GM18511 (cell line): ENCODE results near the gene P3H1.

Experiments used
- ATAC-seq: cut with Tn5 transposase; IDR thresholded peaks from one replicate; pipeline ENCODE4 v1.9.1; 2021; ENCODE audit warnings: mild to moderate bottlenecking, moderate library complexity; ENCODE audit not compliant: unreplicated experiment

P3H1 gene

GRCh38 chr1:42746436-42747105 lies 20.3 kb downstream of the P3H1 start:
- ATAC-seq, result no peak

DNA sequence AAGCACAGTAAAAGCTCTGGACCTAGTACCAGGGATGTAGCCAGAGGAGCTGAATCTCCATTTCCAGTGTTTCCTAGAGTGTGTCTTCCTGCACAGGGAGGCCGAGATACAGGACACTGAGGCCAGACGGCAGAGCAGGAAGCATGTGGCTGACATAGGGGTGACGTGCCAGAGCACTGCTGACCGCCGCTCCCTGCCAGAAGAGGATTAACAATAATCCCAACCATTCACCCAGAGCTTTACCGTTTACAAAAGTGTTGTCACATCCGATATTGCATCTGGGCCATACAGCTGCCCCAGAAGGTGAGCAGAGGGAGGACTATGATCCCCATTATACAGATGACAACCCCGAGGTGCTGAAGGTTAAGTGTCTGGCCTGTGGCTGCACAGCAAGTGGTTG lies 21.0 kb downstream of the P3H1 start:
- no peak for ATAC-seq

GRCh38 chr1:42744148-42744413 lies 22.7 kb downstream of the P3H1 start:
- no peak for ATAC-seq

- no peak for ATAC-seq
Measured at GRCh38 chr1:42743317-42744147, 23.3 kb downstream of the P3H1 start.

DNA sequence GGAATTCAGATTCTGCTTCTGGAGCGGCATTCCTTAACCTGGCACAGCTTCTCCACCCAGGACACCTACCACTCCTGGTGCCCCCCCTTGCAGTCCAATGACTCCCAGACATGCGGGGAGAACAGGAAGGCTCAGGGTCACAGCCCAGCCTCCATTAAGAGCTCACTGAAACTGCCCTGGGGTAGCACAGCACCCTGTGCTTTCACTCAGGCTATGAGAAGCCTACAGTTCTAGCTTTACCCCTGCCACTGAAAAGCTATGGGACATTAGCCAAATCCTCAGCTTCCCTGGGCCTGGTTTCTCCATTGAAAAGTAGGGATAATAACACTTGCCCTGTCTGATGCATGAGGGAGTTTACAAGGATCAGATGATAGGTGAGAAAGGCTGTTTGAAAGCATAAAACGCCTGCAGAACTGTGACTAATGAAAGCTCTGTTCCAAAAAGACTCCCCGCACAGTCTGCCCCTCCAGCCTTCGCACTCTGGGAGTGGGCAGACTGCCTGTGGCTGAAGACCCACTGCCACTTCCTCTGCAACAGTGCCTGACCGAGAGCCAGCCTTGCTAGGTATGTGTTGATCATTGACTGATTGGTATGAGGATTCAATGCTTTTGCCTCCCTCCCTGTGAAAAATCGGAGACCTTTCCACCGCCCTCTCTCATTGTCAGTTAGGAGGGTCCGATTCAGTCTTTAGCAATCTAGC lies 24.1 kb downstream of the P3H1 start:
- no peak for ATAC-seq

GRCh38 chr1:42742141-42742540 lies 24.7 kb downstream of the P3H1 start:
- ATAC-seq, result no peak

GRCh38 chr1:42741706-42742105 lies 25.1 kb downstream of the P3H1 start:
- ATAC-seq, result no peak

DNA sequence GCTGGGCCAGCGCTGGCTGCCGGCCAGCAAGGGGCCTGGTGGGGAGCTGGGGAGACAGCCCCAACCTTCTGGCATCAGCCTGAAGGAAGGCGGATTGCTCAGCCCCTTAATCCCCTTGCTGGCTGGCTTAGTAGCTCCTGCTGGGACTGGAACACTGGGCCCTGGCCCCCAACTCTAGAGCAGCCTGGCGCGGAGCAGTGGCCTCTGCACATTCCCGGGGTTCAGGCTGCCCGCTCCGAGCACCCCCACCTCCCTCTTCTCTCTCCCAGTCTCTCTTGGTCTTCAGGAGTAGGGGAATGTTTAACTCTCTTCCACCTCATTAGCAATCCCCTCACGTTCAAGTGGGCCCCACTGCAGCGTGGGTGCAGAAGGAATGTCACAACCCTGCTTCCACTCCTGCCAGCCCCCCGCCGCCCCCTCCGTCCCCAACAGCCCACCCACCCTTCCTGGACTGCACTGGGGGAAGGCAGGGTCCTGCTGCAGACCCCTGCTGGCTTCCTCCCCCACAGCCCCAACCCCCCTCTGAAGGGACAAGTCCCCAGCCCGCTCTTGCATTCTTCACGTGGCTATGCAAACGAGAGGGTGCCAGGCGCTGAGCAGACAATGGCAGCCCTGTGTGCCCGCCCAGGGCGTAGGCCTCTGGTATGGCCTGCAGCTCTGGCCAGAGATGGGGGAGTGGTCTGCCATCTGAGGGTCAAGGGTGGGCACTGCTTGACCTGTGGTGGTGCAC lies 25.8 kb downstream of the P3H1 start:
- ATAC-seq, result no peak

DNA sequence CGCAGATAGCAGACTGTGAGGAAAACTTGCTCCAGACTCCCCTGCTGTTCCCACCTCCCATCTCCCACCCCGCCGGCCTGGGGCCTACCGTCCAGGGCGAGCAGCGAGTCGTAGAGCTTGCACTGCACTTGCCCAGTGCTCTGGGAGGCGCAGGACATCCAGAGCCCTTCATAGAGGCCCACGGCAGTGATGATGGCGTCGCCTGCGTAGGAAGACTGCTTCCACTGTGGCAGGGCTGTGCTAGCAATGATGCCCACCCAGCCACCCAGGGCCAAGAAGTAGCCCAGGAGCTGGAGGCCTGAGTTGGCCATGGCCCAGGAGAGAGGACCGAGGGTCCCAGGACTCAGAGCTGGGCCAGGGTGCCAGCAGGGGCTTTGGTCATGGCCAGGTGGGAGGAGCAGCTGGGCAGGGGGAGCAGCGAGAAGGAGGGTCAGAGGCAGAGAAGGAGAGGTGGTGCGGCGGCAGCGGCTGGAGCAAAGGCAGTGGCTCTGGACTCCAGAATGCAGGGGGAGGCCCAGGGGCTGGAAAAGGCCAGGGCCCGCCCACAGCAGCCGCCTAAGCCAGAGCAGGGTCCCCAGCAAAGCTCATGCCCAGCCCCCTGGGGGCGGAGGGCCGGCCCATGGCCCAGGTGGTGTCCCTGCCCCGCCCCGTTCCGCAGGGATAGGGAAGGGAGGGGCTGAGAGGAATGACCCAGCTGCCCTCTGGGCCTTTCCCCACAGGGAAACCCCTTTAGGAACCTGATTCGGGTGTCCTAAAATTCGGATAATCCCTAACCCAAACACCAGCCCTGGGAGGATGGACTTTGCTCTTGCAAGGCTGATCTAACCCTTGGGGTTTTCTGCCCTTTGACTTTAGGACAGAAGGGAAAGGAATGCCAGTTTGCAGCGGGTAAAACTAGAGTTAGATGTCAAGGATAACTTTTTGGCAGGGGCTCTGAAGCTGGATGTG lies 26.8 kb downstream of the P3H1 start, which contains the start of gene CLDN19:
CLDN19 (minus strand) TSS at position 484 of the 948 bp plus-strand sequence; CDS start at position 311, 173 bp downstream.
- ATAC-seq, result no peak

DNA sequence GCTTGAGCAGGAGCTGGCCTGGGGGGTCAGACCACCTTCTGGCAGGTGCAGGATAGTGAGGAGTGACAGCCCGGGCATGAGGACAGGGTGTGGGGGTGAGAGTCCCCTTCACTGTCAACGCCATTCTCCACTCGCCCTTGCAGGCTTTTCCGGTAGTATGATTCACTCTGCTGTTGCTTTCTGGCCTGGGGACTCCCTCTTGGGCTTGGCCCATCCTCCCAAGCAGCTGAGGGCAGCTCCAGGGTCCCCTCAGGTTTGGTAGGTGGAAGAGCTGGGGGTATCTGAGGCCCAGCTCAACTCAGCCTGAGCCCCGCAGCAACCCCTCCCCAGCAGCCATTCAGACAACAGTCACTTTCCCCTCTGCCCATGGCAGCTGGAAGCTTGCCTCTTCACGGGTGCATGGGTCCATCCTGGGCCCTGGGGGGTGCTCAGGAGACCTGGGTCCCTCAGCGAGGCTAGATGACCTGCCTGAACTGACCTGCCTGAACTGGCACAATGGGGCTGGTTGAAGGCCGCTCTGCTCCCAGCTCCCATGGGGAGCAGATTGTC lies 28.1 kb downstream of the P3H1 start:
- ATAC-seq, result no peak

- ATAC-seq, result no peak
Measured at GRCh38 chr1:42737986-42738677, 28.7 kb downstream of the P3H1 start.

DNA sequence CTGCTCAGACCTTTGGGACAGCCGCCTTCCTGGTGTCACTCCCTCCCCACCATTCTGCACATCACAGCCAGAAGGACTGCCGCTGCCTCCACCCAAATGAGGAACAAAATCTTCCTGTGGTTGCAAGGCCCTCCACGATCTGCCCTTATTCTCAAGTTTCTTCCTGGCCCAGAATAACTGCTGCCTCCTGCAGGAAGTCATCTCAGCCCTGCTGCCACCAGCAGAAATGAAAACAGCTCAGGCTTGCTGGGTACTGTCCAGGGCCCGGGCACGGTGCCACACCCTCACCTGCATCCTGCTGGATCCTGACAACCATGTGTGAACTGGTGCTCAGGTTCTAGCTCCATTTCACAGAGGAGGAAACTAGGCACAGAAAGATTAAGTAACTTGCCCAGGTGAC lies 29.6 kb downstream of the P3H1 start:
- no peak for ATAC-seq

GRCh38 chr1:42736571-42737200 lies 30.1 kb downstream of the P3H1 start:
- ATAC-seq, result no peak

GRCh38 chr1:42736152-42736551 lies 30.7 kb downstream of the P3H1 start:
- ATAC-seq, result no peak

DNA sequence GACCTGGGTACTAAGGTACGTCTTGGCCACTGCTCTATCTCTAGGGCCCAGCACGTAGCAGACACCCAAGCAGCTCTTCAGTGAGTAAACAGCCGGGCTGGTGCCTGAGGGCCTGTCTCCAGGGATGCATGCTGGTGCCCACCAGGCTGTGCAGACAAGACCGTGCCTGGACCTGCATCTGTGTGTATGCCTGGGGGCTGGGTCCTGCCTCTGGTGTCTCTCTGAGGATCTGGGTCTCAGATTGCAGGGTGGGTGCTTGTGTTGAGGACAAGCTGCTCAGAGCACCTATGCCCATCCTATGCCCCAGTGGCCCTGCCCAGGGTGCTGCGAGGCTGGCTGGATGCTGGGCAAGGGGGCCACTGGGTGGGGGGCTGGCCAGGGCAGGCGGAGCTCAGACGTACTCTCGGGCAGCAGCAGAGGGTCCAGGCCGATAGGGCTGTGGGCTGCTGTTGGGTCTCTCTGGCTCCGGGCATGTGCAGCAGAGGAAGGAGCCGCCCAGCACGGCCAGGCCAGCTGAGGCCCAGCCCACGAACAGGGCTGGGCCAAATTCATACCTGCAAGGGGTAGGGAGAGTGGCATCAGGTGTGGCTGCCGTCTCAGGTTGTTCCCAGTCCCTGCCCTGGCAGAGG lies 31.2 kb downstream of the P3H1 start:
- no peak for ATAC-seq

DNA sequence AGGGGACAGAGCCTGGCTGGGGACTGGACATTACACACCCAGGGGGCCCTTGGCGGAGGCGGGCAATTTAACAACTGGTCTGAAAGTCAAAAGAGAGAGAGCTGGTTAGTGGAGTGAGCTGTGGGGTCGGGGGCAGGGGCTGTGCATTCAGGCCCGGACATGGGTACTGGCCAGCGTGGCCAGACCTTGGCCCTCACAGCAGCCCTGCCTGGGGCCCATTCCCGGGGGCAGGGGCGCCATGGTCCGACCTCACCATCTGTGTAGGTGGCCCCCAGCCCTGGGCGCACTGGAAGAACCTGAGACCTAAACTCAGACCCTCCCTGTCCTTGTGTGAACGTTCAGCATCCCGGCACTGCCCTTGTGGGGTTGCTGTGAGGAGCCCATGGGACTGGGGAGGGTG lies 31.8 kb downstream of the P3H1 start:
- ATAC-seq, result no peak

- ATAC-seq, result no peak
Measured at GRCh38 chr1:42734201-42735035, 32.4 kb downstream of the P3H1 start.
